Activated CD8-positive, alpha-beta memory T cell treated with anti-CD3 and anti-CD28 coated beads, Interleukin-2, amount 50 U/mL, for 1 hour (primary cell): ENCODE measurements around the gene USP8.
"Not testable (repeated sequence)": the region's sequence is repeated elsewhere in the genome, so short reads cannot be mapped to it uniquely, and the experiment has no call there.

Source experiments
- DNase-seq: peaks from one replicate; pipeline ENCODE4 v3.0.0-alpha.2; 2020; ENCODE audit errors: extremely low read depth

The USP8 gene

GRCh38 chr15:50424066-50424890, at the start of gene USP8:
TSS of gene USP8 (plus strand) at chr15:50424405. CDS start at chr15:50439074, 14,669 bp downstream.
- DNase-seq: peak; percentile 71

DNA sequence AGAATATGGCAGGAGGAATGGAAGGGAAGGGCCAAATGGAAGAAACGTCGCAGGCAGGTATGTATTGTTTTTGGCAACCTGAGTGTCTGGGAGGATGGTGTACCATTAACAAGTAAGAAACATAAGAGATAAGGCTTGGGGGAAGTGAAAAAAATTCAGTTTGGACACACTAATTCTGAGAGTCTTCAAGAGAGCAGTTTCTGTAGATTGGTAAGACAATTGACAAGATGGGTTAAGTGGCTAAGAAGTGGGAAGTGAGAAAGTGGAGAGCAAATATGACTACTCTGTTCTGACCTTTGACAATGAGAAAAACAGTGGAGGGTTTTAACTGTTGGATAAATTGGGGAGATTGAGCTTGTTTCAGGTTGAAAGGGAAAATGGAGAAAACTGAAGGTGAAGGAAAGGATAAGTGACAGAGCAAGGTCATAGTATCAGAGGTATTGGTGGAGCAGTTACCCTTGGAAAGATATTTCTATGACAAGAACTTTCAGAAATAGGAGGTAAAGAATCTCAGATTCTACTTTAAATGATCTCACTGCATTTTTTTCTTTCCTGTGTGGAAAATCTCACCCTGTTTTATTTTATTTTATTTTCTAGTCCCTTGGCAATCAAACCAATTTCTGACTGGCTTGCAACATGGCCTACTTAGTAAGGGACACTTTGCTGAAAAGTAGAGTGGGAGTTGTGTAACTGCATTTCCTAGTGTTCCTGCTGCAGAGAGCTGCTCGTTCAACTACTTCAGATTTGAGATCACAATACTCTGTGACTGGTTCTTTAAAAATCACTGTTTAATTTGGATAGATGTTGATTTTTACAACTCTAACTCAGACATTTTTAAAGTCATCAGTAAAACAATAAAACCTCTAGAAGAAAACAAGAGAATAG, 46.1 kb upstream of the USP8 start:
- no peak for DNase-seq

DNA sequence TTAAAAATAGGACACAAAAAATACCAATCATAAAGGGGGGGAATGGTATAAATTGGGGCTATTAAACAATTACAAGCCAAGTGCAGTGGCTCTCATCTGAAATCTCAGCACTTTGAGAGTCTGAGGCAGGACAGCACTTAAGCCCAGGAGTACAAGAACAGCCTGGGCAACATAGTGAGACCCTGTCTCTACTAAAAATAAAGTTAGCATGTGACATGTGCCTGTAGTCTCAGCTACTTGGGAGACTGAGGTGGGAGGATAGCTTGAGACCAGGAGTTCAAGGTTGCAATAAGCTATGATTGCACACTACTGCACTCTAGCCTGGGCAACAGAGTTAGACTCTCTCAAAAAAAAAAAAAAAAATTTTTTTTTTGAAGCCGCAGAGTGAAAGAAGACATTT, 45.4 kb upstream of the USP8 start:
- DNase-seq: no peak

- not testable (repeated sequence) for DNase-seq
These were observed 44.8 kb upstream of the USP8 start for GRCh38 chr15:50379413-50379812.

DNA sequence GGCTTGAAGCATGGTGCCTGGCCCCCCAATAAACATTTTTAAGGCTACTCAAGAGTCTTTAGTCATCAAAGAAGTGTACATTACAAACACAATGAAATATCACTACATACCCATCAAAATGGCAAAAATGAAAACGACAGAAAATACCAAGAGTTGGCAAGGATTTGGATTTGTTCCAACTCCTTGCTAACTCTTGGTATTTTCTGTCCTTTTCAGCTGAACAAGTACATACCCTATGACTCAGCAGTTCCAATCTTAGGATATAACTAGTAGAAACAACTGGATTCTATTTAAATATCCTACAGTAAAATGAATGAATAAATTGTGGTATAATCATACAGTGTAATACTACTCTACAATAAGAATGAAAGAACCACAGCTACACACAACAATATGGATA, 44.1 kb upstream of the USP8 start:
- DNase-seq: no peak

DNA sequence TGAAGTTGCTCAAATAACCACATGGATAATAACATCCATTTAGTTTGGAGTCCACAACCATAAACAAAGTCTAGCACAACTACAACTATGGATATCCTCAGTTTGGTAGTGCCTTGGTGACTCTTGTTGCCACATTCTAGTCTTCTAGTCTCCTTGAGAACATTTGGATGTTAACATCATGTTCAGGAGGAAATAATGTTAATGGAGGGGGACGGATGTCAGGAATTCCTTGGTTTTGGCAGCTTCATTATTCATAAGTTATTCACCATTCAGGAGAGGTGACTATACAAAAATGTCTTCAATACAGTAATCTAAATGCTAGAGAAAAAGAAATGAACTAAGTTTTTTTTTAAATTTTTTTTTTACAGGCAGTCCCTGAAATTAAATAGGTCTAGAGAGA, 42.8 kb upstream of the USP8 start:
- no peak for DNase-seq

DNA sequence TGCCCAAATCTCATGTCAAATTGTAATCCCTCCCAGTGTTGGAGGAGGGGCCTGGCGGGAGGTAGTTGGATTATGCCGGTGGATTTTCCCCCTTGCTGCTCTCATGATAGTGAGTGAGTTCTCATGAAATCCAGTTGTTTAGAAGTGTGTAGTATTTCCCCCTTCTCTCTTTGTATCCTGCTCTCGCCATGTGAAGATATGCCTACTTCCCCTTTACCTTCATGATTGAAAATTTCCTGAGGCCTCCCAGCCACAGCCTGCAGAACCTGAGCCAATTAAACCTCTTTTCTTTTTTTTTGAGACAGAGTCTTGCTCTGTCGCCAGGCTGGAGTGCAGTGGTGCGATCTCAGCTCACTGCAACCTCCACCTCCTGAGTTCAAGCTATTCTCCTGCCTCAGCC, 41.8 kb upstream of the USP8 start:
- not testable (repeated sequence) for DNase-seq

GRCh38 chr15:50390554-50391264, 33.5 kb upstream of the USP8 start:
- no peak for DNase-seq

GRCh38 chr15:50391561-50391960, 32.6 kb upstream of the USP8 start:
- DNase-seq: not testable (repeated sequence)

- no peak for DNase-seq
These were observed 12.3 kb upstream of the USP8 start for GRCh38 chr15:50411870-50412269.

GRCh38 chr15:50414624-50415023, 9.6 kb upstream of the USP8 start:
- no peak for DNase-seq

GRCh38 chr15:50415752-50416404, 8.3 kb upstream of the USP8 start:
- no peak for DNase-seq

- no peak for DNase-seq
These were observed 7.3 kb upstream of the USP8 start for GRCh38 chr15:50416890-50417289.

- DNase-seq: no peak
These were observed 6.1 kb upstream of the USP8 start for GRCh38 chr15:50418041-50418583.

- no peak for DNase-seq
These were observed 1.0 kb downstream of the USP8 start for GRCh38 chr15:50425219-50425618.

- DNase-seq: not testable (repeated sequence)
These were observed 1.6 kb downstream of the USP8 start for GRCh38 chr15:50425678-50426246.

DNA sequence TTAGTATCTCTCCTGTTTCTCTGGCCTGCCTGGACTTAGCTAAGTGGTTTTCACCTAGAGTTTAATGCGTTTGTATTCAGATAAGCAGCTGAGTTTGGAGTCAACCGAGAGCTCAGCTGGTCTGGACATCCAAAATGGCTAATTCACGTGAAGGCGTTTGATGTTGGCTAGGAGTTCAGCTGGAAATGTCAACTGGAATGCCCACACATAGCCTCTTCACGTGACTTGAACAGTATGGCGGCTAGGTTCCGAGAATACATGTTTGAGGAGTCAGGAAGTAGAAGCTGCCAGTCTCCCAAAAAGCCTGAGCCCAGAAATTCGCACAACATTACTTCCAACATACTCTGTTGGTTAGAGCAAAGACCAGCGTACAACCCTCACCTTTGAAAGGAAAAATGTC, 2.2 kb downstream of the USP8 start:
- DNase-seq: no peak

- no peak for DNase-seq
These were observed 7.0 kb downstream of the USP8 start for GRCh38 chr15:50431204-50431603.

- no peak for DNase-seq
These were observed 8.0 kb downstream of the USP8 start for GRCh38 chr15:50432230-50432629.

- no peak for DNase-seq
These were observed 11.6 kb downstream of the USP8 start for GRCh38 chr15:50435772-50436171.

DNA sequence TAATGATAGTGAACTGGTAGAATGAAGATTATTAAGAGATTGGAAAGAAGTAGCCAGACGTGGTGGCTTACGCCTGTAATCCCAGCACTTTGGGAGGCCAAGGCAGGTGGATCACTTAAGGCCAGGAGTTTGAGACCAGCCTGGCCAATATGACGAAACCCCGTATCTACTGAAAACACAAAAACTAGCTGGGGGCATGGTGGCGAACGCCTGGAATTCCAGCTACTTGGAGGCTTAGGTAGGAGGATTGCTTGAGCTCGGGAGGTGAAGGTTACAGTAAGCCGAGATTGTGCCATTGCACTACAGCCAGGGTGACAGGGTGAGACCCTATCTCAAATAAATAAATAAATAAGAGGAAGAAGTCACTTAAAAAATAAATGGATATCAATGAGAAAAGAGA, 14.0 kb downstream of the USP8 start:
- no peak for DNase-seq
